Neural cell (in vitro differentiated cells): ENCODE data around the gene ILF3.

Experiments used
- EP300 ChIP-seq: fragments of 450-650 bp; conservative IDR thresholded peaks from 2 replicates; pipeline ENCODE4 v1.6.1; 2014; ENCODE audit warnings: antibody characterized with exemption, mild to moderate bottlenecking, moderate library complexity; ENCODE audit not compliant: poor library complexity, severe bottlenecking
- EZH2 ChIP-seq: fragments of 200-600, 300-800 bp; shearing (Covaris generic), sonication (generic); IDR thresholded peaks from 2 replicates; pipeline ENCODE4 v1.6.1; 2014; ENCODE audit warnings: antibody characterized with exemption, low read length, borderline replicate concordance, mild to moderate bottlenecking; ENCODE audit not compliant: insufficient read depth, poor library complexity, severe bottlenecking
- TF ChIP-seq, protein P1 (sequence below): fragments of 450-650 bp; IDR thresholded peaks from 2 replicates; pipeline ENCODE4 v1.5.1; 2014; ENCODE audit warnings: antibody characterized with exemption, mild to moderate bottlenecking, moderate library complexity; ENCODE audit not compliant: poor library complexity, severe bottlenecking

DNA sequence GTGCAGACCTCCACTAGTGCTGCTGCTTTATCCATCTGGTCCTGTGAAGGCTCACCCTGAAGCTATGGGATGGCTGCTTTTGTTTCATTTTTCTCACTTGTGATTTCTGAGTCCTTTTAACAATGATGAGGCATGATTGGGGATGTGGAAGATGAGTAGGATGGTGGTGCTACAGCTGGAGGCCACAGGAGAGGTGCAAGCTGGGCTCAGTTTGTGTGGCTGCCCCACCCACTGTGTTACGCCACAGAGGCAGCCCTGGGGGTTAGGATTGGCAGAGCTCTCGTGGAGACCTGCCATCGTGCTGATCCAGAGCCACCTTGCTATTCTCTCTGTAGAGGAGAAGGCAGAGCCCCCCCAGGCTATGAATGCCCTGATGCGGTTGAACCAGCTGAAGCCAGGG, 27.5 kb downstream of the ILF3 start:
- no peak for TF ChIP-seq EP300
- TF ChIP-seq, protein P1, sequence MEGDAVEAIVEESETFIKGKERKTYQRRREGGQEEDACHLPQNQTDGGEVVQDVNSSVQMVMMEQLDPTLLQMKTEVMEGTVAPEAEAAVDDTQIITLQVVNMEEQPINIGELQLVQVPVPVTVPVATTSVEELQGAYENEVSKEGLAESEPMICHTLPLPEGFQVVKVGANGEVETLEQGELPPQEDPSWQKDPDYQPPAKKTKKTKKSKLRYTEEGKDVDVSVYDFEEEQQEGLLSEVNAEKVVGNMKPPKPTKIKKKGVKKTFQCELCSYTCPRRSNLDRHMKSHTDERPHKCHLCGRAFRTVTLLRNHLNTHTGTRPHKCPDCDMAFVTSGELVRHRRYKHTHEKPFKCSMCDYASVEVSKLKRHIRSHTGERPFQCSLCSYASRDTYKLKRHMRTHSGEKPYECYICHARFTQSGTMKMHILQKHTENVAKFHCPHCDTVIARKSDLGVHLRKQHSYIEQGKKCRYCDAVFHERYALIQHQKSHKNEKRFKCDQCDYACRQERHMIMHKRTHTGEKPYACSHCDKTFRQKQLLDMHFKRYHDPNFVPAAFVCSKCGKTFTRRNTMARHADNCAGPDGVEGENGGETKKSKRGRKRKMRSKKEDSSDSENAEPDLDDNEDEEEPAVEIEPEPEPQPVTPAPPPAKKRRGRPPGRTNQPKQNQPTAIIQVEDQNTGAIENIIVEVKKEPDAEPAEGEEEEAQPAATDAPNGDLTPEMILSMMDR: no peak
- TF ChIP-seq EZH2: no peak
